HepG2 (cell line): ENCODE data around the gene PPM1H. TPM values are rescaled to one million over a fixed set of nuclear protein-coding genes. Genes with fewer than 3 reads are reported as not detected.
A peak's percentile ranks its signal among the peaks of the same experiment; 100 is the strongest.

Source experiments
- BCL6 ChIP-seq: IDR thresholded peaks from 2 replicates; pipeline ENCODE4 v1.6.1; 2016; ENCODE audit warnings: missing genetic modification reagents, missing compliant biosample characterization
- BRCA1 ChIP-seq: sonication (generic); formaldehyde crosslinking; IDR thresholded peaks from 2 replicates; pipeline ENCODE4 v1.4.0; 2020; ENCODE audit warnings: missing genetic modification reagents
- DNMT3B ChIP-seq: conservative IDR thresholded peaks from 2 replicates; pipeline ENCODE4 v1.6.1; 2016; ENCODE audit warnings: missing biosample characterization, control low read depth
- EHMT2 ChIP-seq: fragments of 200-600 bp; sonication (generic); IDR thresholded peaks from 2 replicates; pipeline ENCODE4 v1.7.0; 2017; ENCODE audit warnings: antibody characterized with exemption, low read depth, low read length, borderline replicate concordance
- FOXO1 ChIP-seq: sonication (generic); formaldehyde crosslinking; IDR thresholded peaks from 2 replicates; pipeline ENCODE4 v1.4.0; 2020; ENCODE audit warnings: missing genetic modification reagents
- GFI1 ChIP-seq: sonication (generic); formaldehyde crosslinking; IDR thresholded peaks from 2 replicates; pipeline ENCODE4 v1.5.0; 2020; ENCODE audit warnings: missing genetic modification reagents, mild to moderate bottlenecking, borderline replicate concordance
- HOXA7 ChIP-seq: sonication (generic); formaldehyde crosslinking; IDR thresholded peaks from 2 replicates; pipeline ENCODE4 v1.8.1; 2022; ENCODE audit warnings: mild to moderate bottlenecking, missing genetic modification reagents, moderate library complexity
- IRF2 ChIP-seq: IDR thresholded peaks from 2 replicates; pipeline ENCODE4 v1.6.1; 2018; ENCODE audit warnings: missing genetic modification reagents, missing compliant biosample characterization
- IRX3 ChIP-seq: sonication (generic); formaldehyde crosslinking; IDR thresholded peaks from 2 replicates; pipeline ENCODE4 v1.8.1; 2023; ENCODE audit warnings: mild to moderate bottlenecking, low read depth, missing genetic modification reagents, borderline replicate concordance
- JUN ChIP-seq: sonication (generic); formaldehyde crosslinking; IDR thresholded peaks from 2 replicates; pipeline ENCODE4 v1.4.0; 2020; ENCODE audit warnings: mild to moderate bottlenecking, missing genetic modification reagents
- NCOR1 ChIP-seq: fragments of 200-600 bp; sonication (generic); IDR thresholded peaks from 2 replicates; pipeline ENCODE4 v1.7.0; 2017; ENCODE audit warnings: antibody characterized with exemption, low read length, borderline replicate concordance
- NFATC3 ChIP-seq: sonication (generic); formaldehyde crosslinking; IDR thresholded peaks from 2 replicates; pipeline ENCODE4 v1.5.1; 2020; ENCODE audit warnings: mild to moderate bottlenecking, missing genetic modification reagents
- SAP130 ChIP-seq: IDR thresholded peaks from 2 replicates; pipeline ENCODE4 v1.6.1; 2016; ENCODE audit warnings: low read depth
- SCMH1 ChIP-seq: sonication (generic); formaldehyde crosslinking; IDR thresholded peaks from 2 replicates; pipeline ENCODE4 v1.9.0; 2021; ENCODE audit warnings: missing genetic modification reagents, mild to moderate bottlenecking, borderline replicate concordance
- TMF1 ChIP-seq: sonication (generic); formaldehyde crosslinking; IDR thresholded peaks from 2 replicates; pipeline ENCODE4 v1.8.1; 2022; ENCODE audit warnings: low read depth, missing genetic modification reagents
- ZBTB38 ChIP-seq: sonication (generic); formaldehyde crosslinking; IDR thresholded peaks from 2 replicates; pipeline ENCODE4 v1.5.1; 2020; ENCODE audit warnings: mild to moderate bottlenecking, missing genetic modification reagents
- ZC3H4 ChIP-seq: sonication (generic); formaldehyde crosslinking; IDR thresholded peaks from 2 replicates; pipeline ENCODE4 v1.4.0; 2020; ENCODE audit warnings: missing genetic modification reagents, borderline replicate concordance
- ZFAT ChIP-seq: sonication (generic); formaldehyde crosslinking; conservative IDR thresholded peaks from 2 replicates; pipeline ENCODE4 v1.8.1; 2023; ENCODE audit warnings: missing genetic modification reagents, inconsistent platforms
- ZFP82 ChIP-seq: sonication (generic); formaldehyde crosslinking; IDR thresholded peaks from 2 replicates; pipeline ENCODE4 v1.5.1; 2020; ENCODE audit warnings: mild to moderate bottlenecking, missing genetic modification reagents, borderline replicate concordance
- ZNF232 ChIP-seq: sonication (generic); formaldehyde crosslinking; IDR thresholded peaks from 2 replicates; pipeline ENCODE4 v1.4.0; 2020; ENCODE audit warnings: missing genetic modification reagents, borderline replicate concordance
- ZNF558 ChIP-seq: sonication (generic); formaldehyde crosslinking; IDR thresholded peaks from 2 replicates; pipeline ENCODE4 v1.9.0; 2022; ENCODE audit warnings: mild to moderate bottlenecking, missing genetic modification reagents, borderline replicate concordance
- ZNF567 ChIP-seq: sonication (generic); formaldehyde crosslinking; IDR thresholded peaks from 2 replicates; pipeline ENCODE4 v1.8.1; 2023; ENCODE audit warnings: mild to moderate bottlenecking, missing genetic modification reagents, borderline replicate concordance
- ZNF614 ChIP-seq: IDR thresholded peaks from 2 replicates; pipeline ENCODE4 v1.6.1; 2018; ENCODE audit warnings: missing biosample characterization, missing genetic modification reagents, inconsistent platforms, borderline replicate concordance
- ZNF629 ChIP-seq: sonication (generic); formaldehyde crosslinking; conservative IDR thresholded peaks from 2 replicates; pipeline ENCODE4 v1.5.0; 2020; ENCODE audit warnings: missing genetic modification reagents
- ZNF724P ChIP-seq: sonication (generic); formaldehyde crosslinking; IDR thresholded peaks from 2 replicates; pipeline ENCODE4 v1.8.0; 2022; ENCODE audit warnings: missing genetic modification reagents, borderline replicate concordance
- ZSCAN20 ChIP-seq: sonication (generic); formaldehyde crosslinking; IDR thresholded peaks from 2 replicates; pipeline ENCODE4 v1.4.0; 2020; ENCODE audit warnings: missing genetic modification reagents, mild to moderate bottlenecking, borderline replicate concordance
- ZSCAN9 ChIP-seq: IDR thresholded peaks from 2 replicates; pipeline ENCODE4 v1.6.1; 2016; ENCODE audit warnings: borderline replicate concordance
- polyA plus RNA-seq, 8 experiments: library from polyadenylated mRNA; depleted of rRNA in 3 of 8; stranded (reverse) in 7 of 8; unstranded in 1 of 8; fragments of >200 nt; fragmentation: Illumina TruSeq in 4 of 8; extraction: Trizol in 4 of 8; gene quantifications; 2 replicates each; pipeline versions ENCODE4 v1.2.1 to v1.2.3, GENCODE V29; 2011 to 2016; ENCODE audit warnings: low read depth in 4 of 8, missing spikeins in 1 of 8, mixed read lengths in 1 of 8; ENCODE audit not compliant: insufficient read depth in 1 of 8
- total RNA-seq, 5 experiments: library from RNA; depleted of rRNA; stranded (reverse); fragments of >200 nt; fragmentation: Illumina TruSeq; extraction: Trizol; gene quantifications; 2 replicates each; pipeline ENCODE4 v1.2.3, GENCODE V29; 2016; ENCODE audit warnings: low read depth in 1 of 5
- TF ChIP-seq, protein P1 (sequence below): sonication (generic); formaldehyde crosslinking; IDR thresholded peaks from 2 replicates; pipeline ENCODE4 v1.8.0; 2022; ENCODE audit warnings: mild to moderate bottlenecking, missing genetic modification reagents, moderate library complexity
- TF ChIP-seq, protein P2 (sequence below): sonication (generic); formaldehyde crosslinking; IDR thresholded peaks from 2 replicates; pipeline ENCODE4 v1.9.0; 2021; ENCODE audit warnings: missing genetic modification reagents, mild to moderate bottlenecking, borderline replicate concordance
- TF ChIP-seq, protein P3 (sequence below): sonication (generic); formaldehyde crosslinking; IDR thresholded peaks from 2 replicates; pipeline ENCODE4 v1.8.1; 2022; ENCODE audit warnings: mild to moderate bottlenecking, missing genetic modification reagents

The PPM1H gene
- total and polyA plus RNA-seq, 2 of the 13 experiments (the other 11 are each of a cell fraction or from before 2014, with no cell fraction given): 29.1 to 38.1 TPM

- TF ChIP-seq ZNF567 (no peak), ZFP82 (CRISPR knock-in tag) (no peak), NFATC3 (CRISPR knock-in tag) (no peak), NCOR1 (0 out of 2 replicates have a peak, but pooled peaks have one; percentile 25), ZNF724P (CRISPR knock-in tag) (no peak), ZNF629 (CRISPR knock-in tag) (no peak), BCL6 (peak; percentile 75), ZSCAN20 (CRISPR knock-in tag) (no peak), ZNF232 (CRISPR knock-in tag) (no peak), IRF2 (peak; percentile 79; the same call in 1 of the 2 replicates), EHMT2 (no peak), TMF1 (CRISPR knock-in tag) (no peak), BRCA1 (CRISPR knock-in tag) (no peak), ZNF558 (CRISPR knock-in tag) (no peak), DNMT3B (CRISPR knock-in tag) (no peak), ZNF614 (CRISPR knock-in tag) (0 out of 2 replicates have a peak, but pooled peaks have one; percentile 21), ZFAT (no peak), FOXO1 (CRISPR knock-in tag) (peak; percentile 45; the same call in 1 of the 2 replicates), ZSCAN9 (CRISPR knock-in tag) (peak; percentile 55), ZBTB38 (CRISPR knock-in tag) (no peak), JUN (CRISPR knock-in tag) (no peak), SAP130 (peak; percentile 54; the same call in 1 of the 2 replicates), SCMH1 (CRISPR knock-in tag) (no peak), GFI1 (CRISPR knock-in tag) (no peak), ZC3H4 (CRISPR knock-in tag) (no peak), HOXA7 (CRISPR knock-in tag) (no peak), IRX3 (no peak)
- TF ChIP-seq, protein P1, sequence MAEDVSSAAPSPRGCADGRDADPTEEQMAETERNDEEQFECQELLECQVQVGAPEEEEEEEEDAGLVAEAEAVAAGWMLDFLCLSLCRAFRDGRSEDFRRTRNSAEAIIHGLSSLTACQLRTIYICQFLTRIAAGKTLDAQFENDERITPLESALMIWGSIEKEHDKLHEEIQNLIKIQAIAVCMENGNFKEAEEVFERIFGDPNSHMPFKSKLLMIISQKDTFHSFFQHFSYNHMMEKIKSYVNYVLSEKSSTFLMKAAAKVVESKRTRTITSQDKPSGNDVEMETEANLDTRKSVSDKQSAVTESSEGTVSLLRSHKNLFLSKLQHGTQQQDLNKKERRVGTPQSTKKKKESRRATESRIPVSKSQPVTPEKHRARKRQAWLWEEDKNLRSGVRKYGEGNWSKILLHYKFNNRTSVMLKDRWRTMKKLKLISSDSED (CRISPR knock-in tag): no peak
- TF ChIP-seq, protein P2, sequence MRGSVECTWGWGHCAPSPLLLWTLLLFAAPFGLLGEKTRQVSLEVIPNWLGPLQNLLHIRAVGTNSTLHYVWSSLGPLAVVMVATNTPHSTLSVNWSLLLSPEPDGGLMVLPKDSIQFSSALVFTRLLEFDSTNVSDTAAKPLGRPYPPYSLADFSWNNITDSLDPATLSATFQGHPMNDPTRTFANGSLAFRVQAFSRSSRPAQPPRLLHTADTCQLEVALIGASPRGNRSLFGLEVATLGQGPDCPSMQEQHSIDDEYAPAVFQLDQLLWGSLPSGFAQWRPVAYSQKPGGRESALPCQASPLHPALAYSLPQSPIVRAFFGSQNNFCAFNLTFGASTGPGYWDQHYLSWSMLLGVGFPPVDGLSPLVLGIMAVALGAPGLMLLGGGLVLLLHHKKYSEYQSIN (CRISPR knock-in tag): no peak
- TF ChIP-seq, protein P3, sequence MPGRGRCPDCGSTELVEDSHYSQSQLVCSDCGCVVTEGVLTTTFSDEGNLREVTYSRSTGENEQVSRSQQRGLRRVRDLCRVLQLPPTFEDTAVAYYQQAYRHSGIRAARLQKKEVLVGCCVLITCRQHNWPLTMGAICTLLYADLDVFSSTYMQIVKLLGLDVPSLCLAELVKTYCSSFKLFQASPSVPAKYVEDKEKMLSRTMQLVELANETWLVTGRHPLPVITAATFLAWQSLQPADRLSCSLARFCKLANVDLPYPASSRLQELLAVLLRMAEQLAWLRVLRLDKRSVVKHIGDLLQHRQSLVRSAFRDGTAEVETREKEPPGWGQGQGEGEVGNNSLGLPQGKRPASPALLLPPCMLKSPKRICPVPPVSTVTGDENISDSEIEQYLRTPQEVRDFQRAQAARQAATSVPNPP (CRISPR knock-in tag): no peak
Measured at GRCh38 chr12:62760779-62761178, 174.2 kb downstream of the PPM1H start (continued).
